K562 (cell line): ENCODE data around the gene BIVM. TPM values are rescaled to one million over a fixed set of nuclear protein-coding genes. Genes with fewer than 3 reads are reported as not detected.

Source experiments
- FOXK1 ChIP-seq: sonication (generic); formaldehyde crosslinking; IDR thresholded peaks from 2 replicates; pipeline ENCODE4 v1.8.0; 2022; ENCODE audit warnings: missing genetic modification reagents, mild to moderate bottlenecking, borderline replicate concordance
- GABPA ChIP-seq: fragments of 200-800 bp; sonication (Bioruptor generic); conservative IDR thresholded peaks from 2 replicates; pipeline ENCODE4 v1.6.1; 2016; ENCODE audit warnings: low read depth, missing genetic modification characterization, missing compliant biosample characterization
- HNRNPH1 ChIP-seq: fragments of 200-400 bp; formaldehyde crosslinking; optimal IDR thresholded peaks from 2 replicates; pipeline ENCODE3; 2017; ENCODE audit warnings: low read depth, mild to moderate bottlenecking, low read length, moderate library complexity
- KHSRP ChIP-seq: fragments of 450-650 bp; IDR thresholded peaks from 2 replicates; pipeline ENCODE4 v1.6.1; 2017
- MTA1 ChIP-seq: fragments of 450-650 bp; IDR thresholded peaks from 2 replicates; pipeline ENCODE4 v1.6.1; 2017; ENCODE audit warnings: borderline replicate concordance
- NFIX ChIP-seq: fragments of 250-450 bp; sonication (Bioruptor Pico); IDR thresholded peaks from 2 replicates; pipeline ENCODE4 v1.4.0; 2020; ENCODE audit warnings: low read depth, mild to moderate bottlenecking, moderate library complexity
- TFAM ChIP-seq: fragments of 250-450 bp; sonication (Bioruptor Pico); conservative IDR thresholded peaks from 2 replicates; pipeline ENCODE4 v1.5.0; 2021; ENCODE audit warnings: mild to moderate bottlenecking, moderate library complexity
- TRIM28 ChIP-seq: fragments of 450-650 bp; IDR thresholded peaks from 2 replicates; pipeline ENCODE4 v1.6.1; 2017
- ZC3H11A ChIP-seq: IDR thresholded peaks from 2 replicates; pipeline ENCODE4 v1.6.1; 2012; ENCODE audit warnings: low read depth, low read length, improper control_type of control experiment
- ZFPM2 ChIP-seq: fragments of 250-450 bp; sonication (Bioruptor Pico); IDR thresholded peaks from 2 replicates; pipeline ENCODE4 v1.5.1; 2022; ENCODE audit warnings: mild to moderate bottlenecking
- ZNF354B ChIP-seq: fragments of 250-450 bp; sonication (Bioruptor Pico); IDR thresholded peaks from 2 replicates; pipeline ENCODE4 v1.4.0; 2020
- ZSCAN29 ChIP-seq: fragments of 450-650 bp; IDR thresholded peaks from 2 replicates; pipeline ENCODE4 v1.6.1; 2017
- polyA plus RNA-seq, 8 experiments: library from polyadenylated mRNA; depleted of rRNA in 4 of 8; stranded (reverse) in 5 of 8; unstranded in 3 of 8; fragments of >200 nt; fragmentation: Nextera tagmentation in 2 of 8; fragmentation: Illumina TruSeq in 1 of 8; extraction: Ambion mirVana in 2 of 8; extraction: Trizol in 1 of 8; gene quantifications; 2 replicates each; pipeline versions ENCODE4 v1.2.1 to v1.2.3, GENCODE V29; 2011 to 2014; ENCODE audit warnings: inconsistent platforms in 1 of 8, missing spikeins in 1 of 8
- total RNA-seq, 7 experiments: library from RNA; depleted of rRNA in 6 of 7; stranded (reverse); fragments of >200 nt in 6 of 7; fragmentation: Illumina TruSeq in 2 of 7; extraction: Trizol in 2 of 7; gene quantifications; 2 replicates each; pipeline versions ENCODE4 v1.2.1 to v1.2.3, GENCODE V29; 2011 to 2021; ENCODE audit warnings: low replicate concordance in 1 of 7
- TF ChIP-seq, protein P1 (sequence below): fragments of 450-650 bp; formaldehyde crosslinking; conservative IDR thresholded peaks from 2 replicates; pipeline ENCODE4 v1.4.0; 2022; ENCODE audit warnings: mild to moderate bottlenecking, missing genetic modification characterization
- TF ChIP-seq, protein P2 (sequence below): sonication (generic); formaldehyde crosslinking; IDR thresholded peaks from 2 replicates; pipeline ENCODE4 v1.8.0; 2022; ENCODE audit warnings: mild to moderate bottlenecking, missing genetic modification reagents
- TF ChIP-seq, protein P3 (sequence below): sonication (generic); formaldehyde crosslinking; IDR thresholded peaks from 2 replicates; pipeline ENCODE4 v1.8.0; 2022; ENCODE audit warnings: mild to moderate bottlenecking, missing genetic modification reagents
- TF ChIP-seq, protein P4 (sequence below), 2 experiments: fragments of 450-650 bp; conservative IDR thresholded peaks; 2 replicates each; pipeline ENCODE4 v1.6.1; 2017; ENCODE audit warnings: mild to moderate bottlenecking in 2 of 2, moderate library complexity in 2 of 2
- TF ChIP-seq, protein P5 (sequence below): sonication (generic); formaldehyde crosslinking; IDR thresholded peaks from 2 replicates; pipeline ENCODE4 v1.8.0; 2022; ENCODE audit warnings: mild to moderate bottlenecking, low read depth, missing genetic modification reagents
- TF ChIP-seq, protein P6 (sequence below): IDR thresholded peaks from 2 replicates; pipeline ENCODE4 v1.6.1; 2011; ENCODE audit warnings: borderline replicate concordance, low read depth, mild to moderate bottlenecking, moderate library complexity, low read length; ENCODE audit not compliant: insufficient read depth, poor library complexity, severe bottlenecking
- TF ChIP-seq, protein P7 (sequence below): fragments of 250-450 bp; sonication (Bioruptor Pico); IDR thresholded peaks from 2 replicates; pipeline ENCODE4 v1.6.1; 2021; ENCODE audit warnings: mild to moderate bottlenecking

BIVM gene
- total and polyA plus RNA-seq, 9 of the 15 experiments (the other 6 are each of a cell fraction or from before 2014, with no cell fraction given), result 3.6 to 23.1 (median 16.8) TPM

DNA sequence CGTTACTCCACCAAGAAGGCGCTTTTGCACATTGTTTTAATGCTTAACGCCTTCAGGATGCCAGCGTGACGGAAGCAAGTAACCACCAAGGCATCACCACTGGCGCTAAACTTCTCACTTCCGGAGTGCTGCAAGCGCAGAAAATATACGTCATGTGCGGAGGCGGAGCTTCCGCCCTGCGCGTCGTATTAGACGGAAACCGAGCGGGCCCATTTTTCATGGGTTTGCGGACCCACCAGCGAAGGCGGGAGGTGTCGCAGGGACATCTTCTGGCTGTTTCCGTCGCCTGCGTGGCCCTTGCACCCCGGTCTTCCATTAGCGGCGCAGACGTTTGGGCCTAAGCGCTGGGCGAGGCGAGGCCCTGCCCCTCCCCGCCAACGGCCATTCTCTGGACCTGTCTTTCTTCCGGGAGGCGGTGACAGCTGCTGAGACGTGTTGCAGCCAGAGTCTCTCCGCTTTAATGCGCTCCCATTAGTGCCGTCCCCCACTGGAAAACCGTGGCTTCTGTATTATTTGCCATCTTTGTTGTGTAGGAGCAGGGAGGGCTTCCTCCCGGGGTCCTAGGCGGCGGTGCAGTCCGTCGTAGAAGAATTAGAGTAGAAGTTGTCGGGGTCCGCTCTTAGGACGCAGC, 46.8 kb downstream of the BIVM start, which contains the start of gene ERCC5 (continued):
- TF ChIP-seq KHSRP, result peak; percentile 64
- TF ChIP-seq, protein P1, sequence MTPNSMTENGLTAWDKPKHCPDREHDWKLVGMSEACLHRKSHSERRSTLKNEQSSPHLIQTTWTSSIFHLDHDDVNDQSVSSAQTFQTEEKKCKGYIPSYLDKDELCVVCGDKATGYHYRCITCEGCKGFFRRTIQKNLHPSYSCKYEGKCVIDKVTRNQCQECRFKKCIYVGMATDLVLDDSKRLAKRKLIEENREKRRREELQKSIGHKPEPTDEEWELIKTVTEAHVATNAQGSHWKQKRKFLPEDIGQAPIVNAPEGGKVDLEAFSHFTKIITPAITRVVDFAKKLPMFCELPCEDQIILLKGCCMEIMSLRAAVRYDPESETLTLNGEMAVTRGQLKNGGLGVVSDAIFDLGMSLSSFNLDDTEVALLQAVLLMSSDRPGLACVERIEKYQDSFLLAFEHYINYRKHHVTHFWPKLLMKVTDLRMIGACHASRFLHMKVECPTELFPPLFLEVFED (CRISPR knock-in tag), result no peak
- no peak for TF ChIP-seq ZSCAN29
- TF ChIP-seq ZFPM2 (CRISPR knock-in tag), result no peak
- TF ChIP-seq GABPA (tag), result peak; percentile 93
- TF ChIP-seq TFAM (CRISPR knock-in tag), result no peak
- TF ChIP-seq, protein P2, sequence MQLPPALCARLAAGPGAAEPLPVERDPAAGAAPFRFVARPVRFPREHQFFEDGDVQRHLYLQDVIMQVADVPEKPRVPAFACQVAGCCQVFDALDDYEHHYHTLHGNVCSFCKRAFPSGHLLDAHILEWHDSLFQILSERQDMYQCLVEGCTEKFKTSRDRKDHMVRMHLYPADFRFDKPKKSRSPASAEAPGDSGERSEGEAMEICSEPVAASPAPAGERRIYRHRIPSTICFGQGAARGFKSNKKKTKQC, result no peak
- TF ChIP-seq HNRNPH1, result no peak
- TF ChIP-seq TRIM28, result no peak
- TF ChIP-seq, protein P3, sequence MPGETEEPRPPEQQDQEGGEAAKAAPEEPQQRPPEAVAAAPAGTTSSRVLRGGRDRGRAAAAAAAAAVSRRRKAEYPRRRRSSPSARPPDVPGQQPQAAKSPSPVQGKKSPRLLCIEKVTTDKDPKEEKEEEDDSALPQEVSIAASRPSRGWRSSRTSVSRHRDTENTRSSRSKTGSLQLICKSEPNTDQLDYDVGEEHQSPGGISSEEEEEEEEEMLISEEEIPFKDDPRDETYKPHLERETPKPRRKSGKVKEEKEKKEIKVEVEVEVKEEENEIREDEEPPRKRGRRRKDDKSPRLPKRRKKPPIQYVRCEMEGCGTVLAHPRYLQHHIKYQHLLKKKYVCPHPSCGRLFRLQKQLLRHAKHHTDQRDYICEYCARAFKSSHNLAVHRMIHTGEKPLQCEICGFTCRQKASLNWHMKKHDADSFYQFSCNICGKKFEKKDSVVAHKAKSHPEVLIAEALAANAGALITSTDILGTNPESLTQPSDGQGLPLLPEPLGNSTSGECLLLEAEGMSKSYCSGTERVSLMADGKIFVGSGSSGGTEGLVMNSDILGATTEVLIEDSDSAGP (CRISPR knock-in tag), result no peak
- TF ChIP-seq, protein P4, sequence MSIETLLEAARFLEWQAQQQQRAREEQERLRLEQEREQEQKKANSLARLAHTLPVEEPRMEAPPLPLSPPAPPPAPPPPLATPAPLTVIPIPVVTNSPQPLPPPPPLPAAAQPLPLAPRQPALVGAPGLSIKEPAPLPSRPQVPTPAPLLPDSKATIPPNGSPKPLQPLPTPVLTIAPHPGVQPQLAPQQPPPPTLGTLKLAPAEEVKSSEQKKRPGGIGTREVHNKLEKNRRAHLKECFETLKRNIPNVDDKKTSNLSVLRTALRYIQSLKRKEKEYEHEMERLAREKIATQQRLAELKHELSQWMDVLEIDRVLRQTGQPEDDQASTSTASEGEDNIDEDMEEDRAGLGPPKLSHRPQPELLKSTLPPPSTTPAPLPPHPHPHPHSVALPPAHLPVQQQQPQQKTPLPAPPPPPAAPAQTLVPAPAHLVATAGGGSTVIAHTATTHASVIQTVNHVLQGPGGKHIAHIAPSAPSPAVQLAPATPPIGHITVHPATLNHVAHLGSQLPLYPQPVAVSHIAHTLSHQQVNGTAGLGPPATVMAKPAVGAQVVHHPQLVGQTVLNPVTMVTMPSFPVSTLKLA (conservative IDR thresholded peaks at IDR 0.05), result peak; percentile 66 to 86
- TF ChIP-seq, protein P5, sequence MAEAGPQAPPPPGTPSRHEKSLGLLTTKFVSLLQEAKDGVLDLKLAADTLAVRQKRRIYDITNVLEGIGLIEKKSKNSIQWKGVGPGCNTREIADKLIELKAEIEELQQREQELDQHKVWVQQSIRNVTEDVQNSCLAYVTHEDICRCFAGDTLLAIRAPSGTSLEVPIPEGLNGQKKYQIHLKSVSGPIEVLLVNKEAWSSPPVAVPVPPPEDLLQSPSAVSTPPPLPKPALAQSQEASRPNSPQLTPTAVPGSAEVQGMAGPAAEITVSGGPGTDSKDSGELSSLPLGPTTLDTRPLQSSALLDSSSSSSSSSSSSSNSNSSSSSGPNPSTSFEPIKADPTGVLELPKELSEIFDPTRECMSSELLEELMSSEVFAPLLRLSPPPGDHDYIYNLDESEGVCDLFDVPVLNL, result no peak
- no peak for TF ChIP-seq ZC3H11A
- TF ChIP-seq ZNF354B (CRISPR knock-in tag), result no peak
- TF ChIP-seq NFIX (CRISPR knock-in tag), result no peak
- peak; percentile 97 for TF ChIP-seq MTA1
- TF ChIP-seq, protein P6, sequence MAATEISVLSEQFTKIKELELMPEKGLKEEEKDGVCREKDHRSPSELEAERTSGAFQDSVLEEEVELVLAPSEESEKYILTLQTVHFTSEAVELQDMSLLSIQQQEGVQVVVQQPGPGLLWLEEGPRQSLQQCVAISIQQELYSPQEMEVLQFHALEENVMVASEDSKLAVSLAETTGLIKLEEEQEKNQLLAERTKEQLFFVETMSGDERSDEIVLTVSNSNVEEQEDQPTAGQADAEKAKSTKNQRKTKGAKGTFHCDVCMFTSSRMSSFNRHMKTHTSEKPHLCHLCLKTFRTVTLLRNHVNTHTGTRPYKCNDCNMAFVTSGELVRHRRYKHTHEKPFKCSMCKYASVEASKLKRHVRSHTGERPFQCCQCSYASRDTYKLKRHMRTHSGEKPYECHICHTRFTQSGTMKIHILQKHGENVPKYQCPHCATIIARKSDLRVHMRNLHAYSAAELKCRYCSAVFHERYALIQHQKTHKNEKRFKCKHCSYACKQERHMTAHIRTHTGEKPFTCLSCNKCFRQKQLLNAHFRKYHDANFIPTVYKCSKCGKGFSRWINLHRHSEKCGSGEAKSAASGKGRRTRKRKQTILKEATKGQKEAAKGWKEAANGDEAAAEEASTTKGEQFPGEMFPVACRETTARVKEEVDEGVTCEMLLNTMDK, result no peak
- TF ChIP-seq FOXK1 (CRISPR knock-in tag), result no peak
- TF ChIP-seq, protein P7, sequence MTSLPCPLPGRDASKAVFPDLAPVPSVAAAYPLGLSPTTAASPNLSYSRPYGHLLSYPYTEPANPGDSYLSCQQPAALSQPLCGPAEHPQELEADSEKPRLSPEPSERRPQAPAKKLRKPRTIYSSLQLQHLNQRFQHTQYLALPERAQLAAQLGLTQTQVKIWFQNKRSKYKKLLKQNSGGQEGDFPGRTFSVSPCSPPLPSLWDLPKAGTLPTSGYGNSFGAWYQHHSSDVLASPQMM (CRISPR knock-in tag), result no peak
